ENCODE measurements around the gene ACOT7.

Gene ACOT7

GRCh38 chr1:6299557-6300165 is 93.9 kb downstream of the ACOT7 start:
- H3K4me3 ChIP-seq (ENCODE audit: low read length) = no peak overlapping the region
- TF ChIP-seq ZNF274 (IDR thresholded peaks at IDR 0.05; ENCODE audit: low read depth, low read length) = no peak

DNA sequence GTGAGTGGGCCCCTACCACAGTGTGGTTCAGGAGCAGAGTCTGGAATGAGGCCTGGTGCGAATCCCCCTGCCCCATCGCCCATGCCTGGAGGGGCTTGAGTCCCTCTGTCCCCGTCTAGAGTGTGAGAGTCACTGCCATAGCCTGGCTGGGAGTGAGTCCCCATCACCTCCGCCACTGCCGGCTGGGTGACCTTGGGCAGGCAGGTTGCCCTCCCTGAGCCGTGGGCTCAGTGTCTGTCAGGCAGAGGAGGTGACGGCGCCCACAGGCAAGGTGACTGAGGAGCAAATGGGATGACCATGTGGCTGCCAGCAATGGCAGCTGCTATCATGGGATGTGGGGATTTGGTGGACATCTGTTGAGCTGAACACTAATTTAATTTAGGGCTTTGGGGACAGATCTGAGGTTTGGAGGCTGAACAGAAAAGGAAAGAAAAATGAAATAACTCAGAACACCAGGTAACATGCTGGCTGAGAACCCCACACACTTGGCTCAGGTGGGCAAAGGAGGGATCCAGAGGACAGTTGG is 94.6 kb downstream of the ACOT7 start:
- no peak overlapping the region for H3K4me3 ChIP-seq (ENCODE audit: low read length)
- no peak for TF ChIP-seq ZNF274 (IDR thresholded peaks at IDR 0.05; ENCODE audit: low read depth, low read length)

- no peak overlapping the region for H3K4me3 ChIP-seq (ENCODE audit: low read length)
- TF ChIP-seq ZNF274 (IDR thresholded peaks at IDR 0.05; ENCODE audit: low read depth, low read length) = no peak
Observed at GRCh38 chr1:6298530-6298929, 95.0 kb downstream of the ACOT7 start.

- no peak overlapping the region for H3K4me3 ChIP-seq (ENCODE audit: low read length)
- TF ChIP-seq ZNF274 (IDR thresholded peaks at IDR 0.05; ENCODE audit: low read depth, low read length) = no peak
Observed at GRCh38 chr1:6295910-6296309, 97.7 kb downstream of the ACOT7 start.

DNA sequence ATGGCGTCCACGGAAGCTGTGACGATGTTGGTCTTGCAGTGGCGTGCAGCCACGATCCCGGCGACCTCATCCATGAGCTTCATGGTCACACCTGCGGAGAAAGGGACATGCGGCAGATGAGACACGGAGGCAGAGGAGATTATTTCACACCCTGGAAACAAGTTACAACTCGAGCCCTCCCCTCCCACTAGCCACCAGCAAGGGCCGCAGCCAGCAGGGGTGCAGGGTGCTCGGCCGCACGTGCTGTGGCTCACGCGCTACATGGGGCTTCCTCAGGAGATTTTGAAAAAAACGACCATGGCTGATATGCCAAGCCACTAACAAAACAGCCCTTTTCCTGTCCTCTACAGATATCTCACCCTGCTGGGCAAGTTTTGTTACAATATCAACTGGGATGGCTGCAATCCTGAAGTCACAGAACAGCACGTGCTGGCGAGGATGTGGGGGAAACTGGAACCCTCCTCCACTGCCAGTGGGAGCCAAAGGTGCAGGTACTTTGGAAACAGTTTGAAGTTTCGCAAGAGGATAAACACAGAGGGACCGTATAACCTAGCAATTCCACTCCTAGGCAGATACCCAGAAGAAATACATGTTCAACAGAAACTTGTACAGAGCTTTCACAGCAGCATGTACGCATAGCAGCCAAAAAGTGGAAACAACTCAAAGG is 98.5 kb downstream of the ACOT7 start:
- no peak overlapping the region for H3K4me3 ChIP-seq (ENCODE audit: low read length)
- TF ChIP-seq ZNF274 (IDR thresholded peaks at IDR 0.05; ENCODE audit: low read depth, low read length) = no peak

- no peak for TF ChIP-seq ZNF274 (IDR thresholded peaks at IDR 0.05; ENCODE audit: low read depth, low read length)
- H3K4me3 ChIP-seq (ENCODE audit: low read length) = no peak overlapping the region
Observed at GRCh38 chr1:6294080-6294889, 99.3 kb downstream of the ACOT7 start.

DNA sequence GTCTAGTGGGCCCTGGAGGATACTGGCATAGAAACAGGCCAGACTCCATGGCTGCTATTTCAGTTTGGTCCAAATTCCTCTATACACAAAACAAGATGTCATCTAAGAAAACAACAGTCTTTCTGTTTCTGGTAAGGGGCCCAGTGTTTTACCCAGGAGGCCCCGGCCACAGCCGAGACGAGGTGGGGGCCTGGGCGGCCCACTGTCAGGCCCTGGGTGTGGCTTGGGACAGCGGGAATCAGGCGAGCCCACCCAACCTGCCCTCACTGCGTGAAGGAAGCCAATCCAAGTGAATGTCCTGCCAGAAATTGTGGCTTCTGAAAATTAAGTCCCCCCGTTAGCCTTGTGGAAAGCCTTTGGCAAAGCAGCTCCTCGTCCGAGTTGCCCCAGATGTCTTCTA is 101.5 kb downstream of the ACOT7 start:
- TF ChIP-seq ZNF274 (IDR thresholded peaks at IDR 0.05; ENCODE audit: low read depth, low read length) = no peak
- no peak overlapping the region for H3K4me3 ChIP-seq (ENCODE audit: low read length)

DNA sequence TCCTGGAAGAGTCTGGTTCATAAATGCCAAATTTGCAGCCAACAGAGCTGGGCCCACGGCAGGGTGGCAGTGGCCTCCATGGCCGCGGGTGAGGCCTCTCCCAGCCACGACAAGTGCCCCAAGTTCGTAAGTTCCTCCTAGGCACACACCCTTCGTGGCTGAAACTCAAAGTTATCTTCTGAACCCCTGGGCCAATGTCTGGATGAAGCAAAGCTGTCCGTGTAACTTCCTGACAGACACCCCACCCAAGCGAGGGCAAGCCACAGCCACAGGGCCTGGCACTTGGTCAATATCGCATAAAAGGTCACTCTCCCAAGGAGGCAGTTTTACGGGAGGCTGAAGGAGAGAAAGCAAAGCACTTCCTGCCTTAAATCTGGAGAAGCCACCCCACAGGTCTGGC is 104.9 kb downstream of the ACOT7 start:
- H3K4me3 ChIP-seq (ENCODE audit: low read length) = no peak overlapping the region
- no peak for TF ChIP-seq ZNF274 (IDR thresholded peaks at IDR 0.05; ENCODE audit: low read depth, low read length)

- no peak for TF ChIP-seq ZNF274 (IDR thresholded peaks at IDR 0.05; ENCODE audit: low read depth, low read length)
- H3K4me3 ChIP-seq (ENCODE audit: low read length) = no peak overlapping the region
Observed at GRCh38 chr1:6288026-6288425, 105.5 kb downstream of the ACOT7 start.

DNA sequence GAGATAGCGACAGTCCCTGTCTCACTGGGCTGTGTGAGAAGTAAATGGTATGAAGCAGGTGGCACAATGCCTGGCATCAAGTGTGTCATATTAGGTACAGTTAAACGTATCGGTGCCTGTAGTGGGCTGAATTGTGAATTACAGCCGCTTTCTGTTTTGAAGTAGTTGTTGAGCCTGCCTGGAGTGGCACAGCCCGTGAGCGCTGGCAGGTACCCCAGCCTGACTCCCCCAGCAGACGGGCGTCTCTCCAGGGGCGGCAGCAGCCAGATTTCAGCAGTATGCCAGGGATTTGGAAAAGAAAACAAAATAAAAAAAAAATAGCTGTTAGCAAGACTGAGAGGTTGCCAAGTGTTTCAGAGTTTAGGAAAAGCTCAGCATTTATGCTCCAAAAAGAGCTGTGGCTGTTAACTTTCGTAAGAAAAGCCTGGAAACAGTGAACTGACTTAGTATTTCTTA is 106.1 kb downstream of the ACOT7 start:
- TF ChIP-seq ZNF274 (IDR thresholded peaks at IDR 0.05; ENCODE audit: low read depth, low read length) = no peak
- H3K4me3 ChIP-seq (ENCODE audit: low read length) = no peak overlapping the region

- H3K4me3 ChIP-seq (ENCODE audit: low read length) = no peak overlapping the region
- no peak for TF ChIP-seq ZNF274 (IDR thresholded peaks at IDR 0.05; ENCODE audit: low read depth, low read length)
Observed at GRCh38 chr1:6287029-6287428, 106.5 kb downstream of the ACOT7 start.

DNA sequence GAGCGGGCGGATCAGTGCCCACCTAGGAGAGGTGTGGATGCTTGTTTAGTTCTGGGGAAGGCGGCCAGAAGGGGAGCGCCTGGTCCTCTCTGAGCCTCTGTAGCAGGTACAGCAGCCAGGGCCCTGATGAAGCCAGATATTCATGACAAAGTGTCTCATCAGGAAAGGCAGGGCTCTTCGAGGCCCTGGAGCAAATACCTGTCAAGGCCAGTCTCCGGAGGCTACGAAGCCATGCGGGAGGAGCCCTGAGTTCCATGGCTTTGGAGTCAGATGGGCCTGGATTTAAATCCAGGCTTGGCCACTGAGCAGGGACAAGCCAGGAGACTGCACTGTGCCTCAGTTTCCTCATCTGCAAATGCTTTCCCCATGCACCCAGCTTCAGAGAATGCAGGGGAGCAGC is 107.3 kb downstream of the ACOT7 start:
- TF ChIP-seq ZNF274 (IDR thresholded peaks at IDR 0.05; ENCODE audit: low read depth, low read length) = no peak
- no peak overlapping the region for H3K4me3 ChIP-seq (ENCODE audit: low read length)

GRCh38 chr1:6285336-6285735 is 108.2 kb downstream of the ACOT7 start:
- no peak for TF ChIP-seq ZNF274 (IDR thresholded peaks at IDR 0.05; ENCODE audit: low read depth, low read length)
- no peak overlapping the region for H3K4me3 ChIP-seq (ENCODE audit: low read length)

DNA sequence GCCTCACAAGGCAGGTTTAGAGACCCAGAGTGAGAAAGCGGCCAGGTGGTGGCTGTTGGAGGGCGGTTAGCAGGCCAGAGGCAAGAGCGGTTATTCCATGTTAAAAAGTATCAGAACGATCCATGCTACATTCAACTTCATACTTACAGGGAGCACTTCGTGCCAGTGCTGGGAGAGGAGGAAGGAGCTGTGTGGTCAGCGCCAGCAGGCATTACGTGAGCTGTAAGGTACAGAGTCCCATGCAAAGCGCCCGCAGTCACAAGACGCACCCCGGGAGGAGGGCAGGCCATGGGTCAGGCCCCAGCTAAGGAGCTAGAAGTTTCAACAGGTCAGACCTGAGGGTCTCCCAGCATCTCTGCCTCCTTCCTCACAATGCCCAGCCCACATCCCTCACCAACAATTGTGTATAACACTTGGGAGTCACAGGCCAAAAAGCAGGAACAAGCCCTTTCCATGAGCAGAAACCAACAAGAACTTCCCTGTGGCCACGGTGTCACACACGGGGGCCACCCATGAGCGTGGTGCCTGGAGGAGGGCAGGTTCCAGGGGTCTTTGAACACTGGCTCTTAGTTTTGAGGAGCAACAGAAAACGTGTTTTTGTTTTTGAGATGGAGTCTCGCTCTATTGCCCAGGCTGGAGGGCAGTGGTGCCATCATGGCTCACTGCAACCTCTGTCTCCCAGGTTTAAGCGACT is 110.8 kb downstream of the ACOT7 start:
- no peak overlapping the region for H3K4me3 ChIP-seq (ENCODE audit: low read length)
- no peak for TF ChIP-seq ZNF274 (IDR thresholded peaks at IDR 0.05; ENCODE audit: low read depth, low read length)
